Fibroblast of the aortic adventitia (primary cell): ENCODE data around the gene RBM7. TPM values are rescaled to one million over a fixed set of nuclear protein-coding genes. Genes with fewer than 3 reads are reported as not detected.

Source experiments
- DNase-seq: peaks from one replicate; pipeline ENCODE4 v3.0.0-alpha.2; 2010; ENCODE audit warnings: low read depth
- H3K4me3 ChIP-seq: 2 replicates; pipeline ENCODE4 v1.5.1; 2011; ENCODE audit warnings: low read depth, mild to moderate bottlenecking, control low read depth, low read length, moderate library complexity
- total RNA-seq: library from RNA; depleted of rRNA; stranded (reverse); fragments of >200 nt; gene quantifications from 2 replicates; pipeline ENCODE4 v1.2.3, GENCODE V29; 2012; ENCODE audit warnings: low replicate concordance
- TF ChIP-seq, protein P1 (sequence below): IDR thresholded peaks from 2 replicates; pipeline ENCODE4 v1.5.1; 2011; ENCODE audit warnings: mild to moderate bottlenecking, low read length, control low read depth, inconsistent platforms; ENCODE audit not compliant: insufficient read depth

Gene RBM7, protein sequence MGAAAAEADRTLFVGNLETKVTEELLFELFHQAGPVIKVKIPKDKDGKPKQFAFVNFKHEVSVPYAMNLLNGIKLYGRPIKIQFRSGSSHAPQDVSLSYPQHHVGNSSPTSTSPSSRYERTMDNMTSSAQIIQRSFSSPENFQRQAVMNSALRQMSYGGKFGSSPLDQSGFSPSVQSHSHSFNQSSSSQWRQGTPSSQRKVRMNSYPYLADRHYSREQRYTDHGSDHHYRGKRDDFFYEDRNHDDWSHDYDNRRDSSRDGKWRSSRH
- total RNA-seq, result 5.6 and 45.6 TPM in 2 replicates

GRCh38 chr11:114400216-114400914 is at the start of gene RBM7, which contains the start of gene C11orf71:
Gene RBM7 (plus strand): TSS chr11:114400666. CDS start chr11:114400672, 6 bp downstream.
Gene C11orf71 (minus strand): TSS chr11:114400511. CDS start chr11:114400331, 180 bp downstream.
- DNase-seq, result peak; percentile 99
- TF ChIP-seq, protein P1, sequence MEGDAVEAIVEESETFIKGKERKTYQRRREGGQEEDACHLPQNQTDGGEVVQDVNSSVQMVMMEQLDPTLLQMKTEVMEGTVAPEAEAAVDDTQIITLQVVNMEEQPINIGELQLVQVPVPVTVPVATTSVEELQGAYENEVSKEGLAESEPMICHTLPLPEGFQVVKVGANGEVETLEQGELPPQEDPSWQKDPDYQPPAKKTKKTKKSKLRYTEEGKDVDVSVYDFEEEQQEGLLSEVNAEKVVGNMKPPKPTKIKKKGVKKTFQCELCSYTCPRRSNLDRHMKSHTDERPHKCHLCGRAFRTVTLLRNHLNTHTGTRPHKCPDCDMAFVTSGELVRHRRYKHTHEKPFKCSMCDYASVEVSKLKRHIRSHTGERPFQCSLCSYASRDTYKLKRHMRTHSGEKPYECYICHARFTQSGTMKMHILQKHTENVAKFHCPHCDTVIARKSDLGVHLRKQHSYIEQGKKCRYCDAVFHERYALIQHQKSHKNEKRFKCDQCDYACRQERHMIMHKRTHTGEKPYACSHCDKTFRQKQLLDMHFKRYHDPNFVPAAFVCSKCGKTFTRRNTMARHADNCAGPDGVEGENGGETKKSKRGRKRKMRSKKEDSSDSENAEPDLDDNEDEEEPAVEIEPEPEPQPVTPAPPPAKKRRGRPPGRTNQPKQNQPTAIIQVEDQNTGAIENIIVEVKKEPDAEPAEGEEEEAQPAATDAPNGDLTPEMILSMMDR, result peak; percentile 11
- peak within 1 kb of the TSS; percentile 81 for H3K4me3 ChIP-seq

- no peak overlapping the region for H3K4me3 ChIP-seq
- TF ChIP-seq, protein P1, result no peak
- no peak for DNase-seq
Measured at GRCh38 chr11:114353443-114353842, 47.0 kb upstream of the RBM7 start.

DNA sequence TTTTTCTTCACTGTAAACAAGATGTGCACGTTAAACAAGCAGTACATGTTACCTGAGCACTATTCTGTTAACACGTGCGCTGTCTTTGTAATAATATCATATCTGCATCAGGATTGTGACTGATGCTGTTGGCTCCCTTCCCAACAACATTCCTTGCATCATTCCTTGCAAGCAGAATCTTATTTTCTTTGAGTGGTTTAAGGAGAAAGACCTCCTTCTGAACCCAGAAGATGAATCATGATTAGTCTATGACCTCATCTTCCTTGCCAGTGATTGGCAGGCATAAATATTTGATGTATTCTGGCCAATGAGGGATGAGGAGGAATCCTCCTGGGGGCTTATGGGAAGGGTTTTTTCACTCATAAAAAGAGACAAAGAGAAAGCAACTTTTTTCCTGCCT is 46.4 kb upstream of the RBM7 start:
- peak; percentile 89 for DNase-seq
- TF ChIP-seq, protein P1, result no peak
- no peak overlapping the region for H3K4me3 ChIP-seq

DNA sequence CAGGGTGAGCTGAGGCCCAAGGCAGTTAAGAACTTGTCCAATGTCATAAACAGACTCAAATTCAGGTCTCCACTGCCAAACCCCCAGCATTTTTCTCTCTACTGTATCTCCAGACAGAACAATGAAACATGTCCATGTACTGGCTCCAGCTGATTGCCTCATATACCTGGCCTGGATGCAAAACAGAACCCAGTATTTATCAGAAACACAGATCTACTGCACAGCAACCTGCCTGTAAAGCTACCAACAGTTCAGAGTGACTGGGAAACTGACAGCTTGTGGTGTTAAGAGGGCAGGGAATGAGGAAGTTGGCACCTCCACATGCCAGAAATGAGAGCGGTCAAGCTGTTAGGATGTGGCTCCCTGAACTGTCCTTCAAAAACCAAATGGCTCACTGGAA is 41.8 kb upstream of the RBM7 start:
- H3K4me3 ChIP-seq, result no peak overlapping the region
- DNase-seq, result peak; percentile 69
- TF ChIP-seq, protein P1, result no peak

- H3K4me3 ChIP-seq, result no peak overlapping the region
- DNase-seq, result peak; percentile 22
Measured at GRCh38 chr11:114359342-114359741, 41.1 kb upstream of the RBM7 start.

GRCh38 chr11:114362326-114362725 is 38.1 kb upstream of the RBM7 start:
- TF ChIP-seq, protein P1, result no peak
- H3K4me3 ChIP-seq, result no peak overlapping the region
- DNase-seq, result no peak

More at GRCh38 chr11:114359342-114359741, 41.1 kb upstream of the RBM7 start:
- TF ChIP-seq, protein P1, result no peak
